Mesodermal cell (in vitro differentiated cells): Measurements from ENCODE around the gene MBTD1.

Source experiments
- H3K27ac ChIP-seq: 2 replicates; pipeline ENCODE4 v1.7.0; 2013; ENCODE audit warnings: mild to moderate bottlenecking, low read depth, low read length, moderate library complexity; ENCODE audit not compliant: severe bottlenecking
- H3K36me3 ChIP-seq: 2 replicates; pipeline ENCODE4 v1.7.1; 2013; ENCODE audit warnings: mild to moderate bottlenecking, low read length, moderate library complexity; ENCODE audit not compliant: control insufficient read depth, insufficient read depth
- H3K4me1 ChIP-seq: one replicate; pipeline ENCODE4 v1.7.1; 2013; ENCODE audit warnings: mild to moderate bottlenecking, low read length; ENCODE audit not compliant: insufficient read depth, control insufficient read depth, poor library complexity, severe bottlenecking
- H3K4me3 ChIP-seq: 2 replicates; pipeline ENCODE4 v1.7.0; 2013; ENCODE audit warnings: low read length, control low read depth, mild to moderate bottlenecking; ENCODE audit not compliant: insufficient read depth, poor library complexity, severe bottlenecking; ENCODE audit errors: extremely low read depth
- H3K9me3 ChIP-seq: 2 replicates; pipeline ENCODE4 v1.7.1; 2013; ENCODE audit warnings: mild to moderate bottlenecking, low read length, moderate library complexity; ENCODE audit not compliant: control insufficient read depth
- WGBS, 2 experiments: methylation state at CpG; one replicate each; pipeline ENCODE4 v1.1.5; 2013; ENCODE audit warnings: missing lambda C conversion rate in 2 of 2; ENCODE audit not compliant: insufficient coverage in 2 of 2; 5-methylcytosine and 5-hydroxymethylcytosine counted together

The MBTD1 gene

GRCh38 chr17:51166198-51166986 lies 93.5 kb downstream of the MBTD1 start, which contains the start of gene NME2:
Gene NME2 (plus strand): TSS chr17:51166411. CDS start chr17:51166831, 420 bp downstream.
- Histone ChIP-seq H3K9me3 (no peaks in the 10 kb centered on the region), H3K36me3 (peaks cover 60% of the 10 kb centered on the region), H3K4me3 (peak within 1 kb of the TSS; percentile 79), H3K27ac (peak within 1 kb of the TSS; percentile 84), H3K4me1 (no peaks in the 10 kb centered on the region)
- 0% methylated on average over 61 to 89 of the region's 98 CpGs for WGBS, 2 experiments

- peaks cover 60% of the 10 kb centered on the region for H3K36me3 ChIP-seq
These were observed 94.1 kb downstream of the MBTD1 start for GRCh38 chr17:51165680-51166197.

GRCh38 chr17:51164911-51165679 lies 94.8 kb downstream of the MBTD1 start:
- peak overlapping the region; percentile 79 for H3K4me3 ChIP-seq
- WGBS, 2 experiments = 55 to 60% methylated on average over 15 to 16 of the region's 16 CpGs
- peaks cover 59% of the 10 kb centered on the region for H3K36me3 ChIP-seq
- no peaks in the 10 kb centered on the region for H3K4me1 ChIP-seq
- peak overlapping the region; percentile 57 for H3K27ac ChIP-seq
- H3K9me3 ChIP-seq = no peaks in the 10 kb centered on the region

More at GRCh38 chr17:51165680-51166197, 94.1 kb downstream of the MBTD1 start:
- Histone ChIP-seq H3K9me3 (no peaks in the 10 kb centered on the region), H3K4me3 (peak overlapping the region; percentile 79), H3K27ac (peak overlapping the region; percentile 57), H3K4me1 (no peaks in the 10 kb centered on the region)
- 1 to 7% methylated on average over 16 to 21 of the region's 21 CpGs for WGBS, 2 experiments

- Histone ChIP-seq H3K9me3 (no peaks in the 10 kb centered on the region), H3K36me3 (peaks cover 67% of the 10 kb centered on the region), H3K27ac (no peak overlapping the region), H3K4me3 (no peak overlapping the region), H3K4me1 (no peaks in the 10 kb centered on the region)
- WGBS, 2 experiments = 100% methylated on average over 2 of the region's 3 CpGs; no CpG with 5 or more reads in 1 of the 2 experiments
These were observed 98.3 kb downstream of the MBTD1 start for GRCh38 chr17:51161541-51161940.

GRCh38 chr17:51159604-51160003 lies 100.2 kb downstream of the MBTD1 start:
- 100% methylated on average over 3 of the region's 3 CpGs for WGBS, 2 experiments
- Histone ChIP-seq H3K27ac (no peak overlapping the region), H3K4me1 (no peaks in the 10 kb centered on the region), H3K4me3 (no peak overlapping the region), H3K9me3 (no peaks in the 10 kb centered on the region), H3K36me3 (peaks cover 80% of the 10 kb centered on the region)

- WGBS, 2 experiments = 98 to 99% methylated on average over 6 to 8 of the region's 8 CpGs
- Histone ChIP-seq H3K36me3 (peaks cover 52% of the 10 kb centered on the region), H3K4me3 (no peak overlapping the region), H3K9me3 (no peaks in the 10 kb centered on the region), H3K4me1 (no peaks in the 10 kb centered on the region), H3K27ac (no peak overlapping the region)
These were observed 104.4 kb downstream of the MBTD1 start for GRCh38 chr17:51155416-51155815.

- Histone ChIP-seq H3K27ac (peak overlapping the region; percentile 87), H3K9me3 (no peaks in the 10 kb centered on the region), H3K4me1 (no peaks in the 10 kb centered on the region), H3K4me3 (peak overlapping the region; percentile 74), H3K36me3 (peaks cover 39% of the 10 kb centered on the region)
- WGBS, 2 experiments = 0 to 3% methylated on average over 2 to 4 of the region's 6 CpGs
These were observed 105.7 kb downstream of the MBTD1 start for GRCh38 chr17:51154176-51154575.

GRCh38 chr17:51153210-51154072 lies 106.4 kb downstream of the MBTD1 start, which contains the start of gene NME1:
Gene NME1 (plus strand): TSS chr17:51153559. CDS start chr17:51155655, 2,096 bp downstream.
- Histone ChIP-seq H3K4me3 (peak within 1 kb of the TSS; percentile 74), H3K9me3 (no peaks in the 10 kb centered on the region), H3K36me3 (peaks cover 32% of the 10 kb centered on the region), H3K4me1 (no peaks in the 10 kb centered on the region), H3K27ac (peak within 1 kb of the TSS; percentile 87)
- 1% methylated on average over 58 to 59 of the region's 60 CpGs for WGBS, 2 experiments

GRCh38 chr17:51152766-51153209 lies 107.1 kb downstream of the MBTD1 start:
- Histone ChIP-seq H3K9me3 (no peaks in the 10 kb centered on the region), H3K27ac (peak overlapping the region; percentile 87), H3K36me3 (peaks cover 25% of the 10 kb centered on the region), H3K4me1 (no peaks in the 10 kb centered on the region), H3K4me3 (no peak overlapping the region)
- 66 to 74% methylated on average over 3 to 4 of the region's 8 CpGs for WGBS, 2 experiments

GRCh38 chr17:51150932-51151331 lies 108.9 kb downstream of the MBTD1 start:
- no peaks in the 10 kb centered on the region for H3K9me3 ChIP-seq
- H3K27ac ChIP-seq = no peak overlapping the region
- no peaks in the 10 kb centered on the region for H3K4me1 ChIP-seq
- H3K36me3 ChIP-seq = peaks cover 7% of the 10 kb centered on the region
- 100% methylated on average over 1 of the region's 5 CpGs for WGBS, 2 experiments
- no peak overlapping the region for H3K4me3 ChIP-seq
